ENCODE measurements around the gene PRKAG2. TPM values are rescaled to one million over a fixed set of nuclear protein-coding genes. Genes with fewer than 3 reads are reported as not detected.

PRKAG2 gene
- total and polyA plus RNA-seq, 4 donors = 3.6 to 25.1 (median 16.8) TPM

GRCh38 chr7:151728286-151728660, 148.6 kb downstream of the PRKAG2 start:
- Histone ChIP-seq H3K9me3 (ENCODE audit: control insufficient read depth in 4 of 4, low read length in 3 of 4) (no peaks in the 10 kb centered on the region), H3K27me3 (ENCODE audit: control insufficient read depth in 4 of 4, insufficient read depth in 4 of 4, low read length in 3 of 4) (no peaks in the 10 kb centered on the region), H3K4me1 (ENCODE audit: control insufficient read depth in 4 of 4, insufficient read depth in 4 of 4, low read length in 3 of 4) (peaks cover 0 to 5% (median 4%) of the 10 kb centered on the region in 4 donors), H3K36me3 (ENCODE audit: control insufficient read depth in 4 of 4, insufficient read depth in 3 of 4, low read depth in 1 of 4, low read length in 3 of 4) (peaks cover 0 to 4% (median under 1%) of the 10 kb centered on the region in 4 donors), H3K9ac (ENCODE audit: low read depth in 1 of 2, low read length in 2 of 2) (no peak overlapping the region), H3K4me3 (ENCODE audit: low read depth in 1 of 3, low read length in 3 of 3) (no peak overlapping the region), H3K27ac (ENCODE audit: low read depth in 1 of 2, low read length in 2 of 2) (peak overlapping the region in 1 of 2 donors; percentile 38)
- 87% methylated on average over 8 of the region's 8 CpGs for WGBS
- TF ChIP-seq FOXA1 (IDR thresholded peaks at IDR 0.05) (no peak), RAD21 (IDR thresholded peaks at IDR 0.05) (no peak), YY1 (IDR thresholded peaks at IDR 0.05) (no peak), JUND (IDR thresholded peaks at IDR 0.05) (no peak), RXRA (IDR thresholded peaks at IDR 0.05) (no peak), REST (IDR thresholded peaks at IDR 0.05) (no peak), ZBTB33 (IDR thresholded peaks at IDR 0.05) (no peak), CTCF (IDR thresholded peaks at IDR 0.05; ENCODE audit: low read depth, low read length, missing input control) (no peak), NR2F2 (IDR thresholded peaks at IDR 0.05) (no peak), HNF4A (conservative IDR thresholded peaks at IDR 0.05) (no peak)
- no peak for DNase-seq (ENCODE audit: low spot score)

GRCh38 chr7:151727579-151728285, 149.2 kb downstream of the PRKAG2 start:
- Histone ChIP-seq H3K36me3 (ENCODE audit: control insufficient read depth in 4 of 4, insufficient read depth in 3 of 4, low read depth in 1 of 4, low read length in 3 of 4) (peaks cover 0 to 4% (median under 1%) of the 10 kb centered on the region in 4 donors), H3K27ac (ENCODE audit: low read depth in 1 of 2, low read length in 2 of 2) (peak overlapping the region; percentile 39 to 60), H3K9ac (ENCODE audit: low read depth in 1 of 2, low read length in 2 of 2) (no peak overlapping the region), H3K27me3 (ENCODE audit: control insufficient read depth in 4 of 4, insufficient read depth in 4 of 4, low read length in 3 of 4) (no peaks in the 10 kb centered on the region), H3K9me3 (ENCODE audit: control insufficient read depth in 4 of 4, low read length in 3 of 4) (no peaks in the 10 kb centered on the region), H3K4me3 (ENCODE audit: low read depth in 1 of 3, low read length in 3 of 3) (no peak overlapping the region), H3K4me1 (ENCODE audit: control insufficient read depth in 4 of 4, insufficient read depth in 4 of 4, low read length in 3 of 4) (peaks cover 0 to 5% (median 4%) of the 10 kb centered on the region in 4 donors)
- TF ChIP-seq JUND (IDR thresholded peaks at IDR 0.05) = peak in 1 of 2 donors; percentile 39
- TF ChIP-seq HNF4G (IDR thresholded peaks at IDR 0.05) = no peak
- TF ChIP-seq NR2F2 (IDR thresholded peaks at IDR 0.05) = no peak
- TF ChIP-seq CTCF (IDR thresholded peaks at IDR 0.05; ENCODE audit: low read depth, low read length, missing input control) = no peak
- TF ChIP-seq HNF4A (conservative IDR thresholded peaks at IDR 0.05) = no peak
- TF ChIP-seq TAF1 (conservative IDR thresholded peaks at IDR 0.05) = no peak
- TF ChIP-seq FOXA2 (IDR thresholded peaks at IDR 0.05) = no peak
- TF ChIP-seq EGR1 (IDR thresholded peaks at IDR 0.05; ENCODE audit: low read depth in 2 of 2) = no peak
- TF ChIP-seq MAX (IDR thresholded peaks at IDR 0.05) = no peak
- WGBS = 74% methylated on average over 18 of the region's 18 CpGs
- no peak for DNase-seq (ENCODE audit: low spot score)
